Measurements from ENCODE around the gene C7orf57.

DNA sequence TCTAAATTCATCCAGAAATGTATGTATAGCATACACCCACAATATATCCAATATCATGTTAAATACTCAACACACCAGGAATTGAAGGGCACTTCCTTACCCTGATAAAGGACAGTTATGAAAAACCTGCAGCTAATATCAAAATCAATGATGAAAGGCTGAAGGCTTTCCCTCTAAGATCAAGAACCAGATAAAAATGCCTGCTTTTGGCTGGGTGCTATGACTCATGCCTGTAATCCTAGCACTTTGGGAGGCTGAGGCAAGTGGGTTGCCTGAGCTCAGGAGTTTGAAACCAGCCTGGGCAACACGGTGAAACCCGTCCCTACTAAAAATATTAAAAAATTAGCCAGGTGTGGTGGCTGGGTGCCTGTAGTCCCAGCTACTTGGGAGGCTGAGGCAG, 32.1 kb downstream of the C7orf57 start:
- TF ChIP-seq POLR2A (IDR thresholded peaks at IDR 0.05) (no peak), POLR2AphosphoS5 (IDR thresholded peaks at IDR 0.05) (no peak)
- TF ChIP-seq, protein P1, sequence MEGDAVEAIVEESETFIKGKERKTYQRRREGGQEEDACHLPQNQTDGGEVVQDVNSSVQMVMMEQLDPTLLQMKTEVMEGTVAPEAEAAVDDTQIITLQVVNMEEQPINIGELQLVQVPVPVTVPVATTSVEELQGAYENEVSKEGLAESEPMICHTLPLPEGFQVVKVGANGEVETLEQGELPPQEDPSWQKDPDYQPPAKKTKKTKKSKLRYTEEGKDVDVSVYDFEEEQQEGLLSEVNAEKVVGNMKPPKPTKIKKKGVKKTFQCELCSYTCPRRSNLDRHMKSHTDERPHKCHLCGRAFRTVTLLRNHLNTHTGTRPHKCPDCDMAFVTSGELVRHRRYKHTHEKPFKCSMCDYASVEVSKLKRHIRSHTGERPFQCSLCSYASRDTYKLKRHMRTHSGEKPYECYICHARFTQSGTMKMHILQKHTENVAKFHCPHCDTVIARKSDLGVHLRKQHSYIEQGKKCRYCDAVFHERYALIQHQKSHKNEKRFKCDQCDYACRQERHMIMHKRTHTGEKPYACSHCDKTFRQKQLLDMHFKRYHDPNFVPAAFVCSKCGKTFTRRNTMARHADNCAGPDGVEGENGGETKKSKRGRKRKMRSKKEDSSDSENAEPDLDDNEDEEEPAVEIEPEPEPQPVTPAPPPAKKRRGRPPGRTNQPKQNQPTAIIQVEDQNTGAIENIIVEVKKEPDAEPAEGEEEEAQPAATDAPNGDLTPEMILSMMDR (IDR thresholded peaks at IDR 0.05), result no peak

All from gastroesophageal sphincter (tissue), 3 donors.